Endothelial cell of umbilical vein (primary cell): Measurements from ENCODE around the gene TNS1.

Experiments
- EZH2 ChIP-seq: IDR thresholded peaks from 2 replicates; pipeline ENCODE4 v1.6.1; 2012; ENCODE audit warnings: borderline replicate concordance, low read depth, mild to moderate bottlenecking, moderate library complexity, low read length, inconsistent platforms; ENCODE audit not compliant: severe bottlenecking
- FOS ChIP-seq: IDR thresholded peaks from 2 replicates; pipeline ENCODE4 v1.6.1; 2011; ENCODE audit warnings: mild to moderate bottlenecking, low read length, moderate library complexity, borderline replicate concordance; ENCODE audit not compliant: insufficient read depth
- GATA2 ChIP-seq: IDR thresholded peaks from 2 replicates; pipeline ENCODE4 v1.7.0; 2011; ENCODE audit warnings: low read depth, mild to moderate bottlenecking, moderate library complexity, mixed read lengths, low read length; ENCODE audit not compliant: insufficient read length, insufficient read depth
- JUN ChIP-seq: IDR thresholded peaks from 2 replicates; pipeline ENCODE4 v1.6.1; 2011; ENCODE audit warnings: borderline replicate concordance, low read depth; ENCODE audit not compliant: insufficient read length, insufficient read depth
- POLR2A ChIP-seq: IDR thresholded peaks from 2 replicates; pipeline ENCODE4 v1.6.1; 2012; ENCODE audit warnings: low read depth, mild to moderate bottlenecking, control low read depth, low read length
- POLR2AphosphoS5 ChIP-seq: IDR thresholded peaks from 2 replicates; pipeline ENCODE4 v1.6.1; 2012; ENCODE audit warnings: low read depth, mild to moderate bottlenecking, control low read depth, low read length, moderate library complexity; ENCODE audit not compliant: insufficient read depth
- TF ChIP-seq, protein P1 (sequence below): IDR thresholded peaks from 2 replicates; pipeline ENCODE4 v1.6.1; 2011; ENCODE audit not compliant: insufficient read depth, insufficient read length
- TF ChIP-seq, protein P2 (sequence below), 2 donors: IDR thresholded peaks; 1 replicate in 1 of 2; 2 replicates in 1 of 2; pipeline ENCODE4 v1.5.1; 2011; ENCODE audit warnings: low read length in 2 of 2, mild to moderate bottlenecking in 2 of 2, moderate library complexity in 2 of 2, control low read depth in 1 of 2, inconsistent platforms in 1 of 2, low read depth in 1 of 2; ENCODE audit not compliant: insufficient read depth in 1 of 2; ENCODE audit errors: extremely low read depth in 1 of 2

DNA sequence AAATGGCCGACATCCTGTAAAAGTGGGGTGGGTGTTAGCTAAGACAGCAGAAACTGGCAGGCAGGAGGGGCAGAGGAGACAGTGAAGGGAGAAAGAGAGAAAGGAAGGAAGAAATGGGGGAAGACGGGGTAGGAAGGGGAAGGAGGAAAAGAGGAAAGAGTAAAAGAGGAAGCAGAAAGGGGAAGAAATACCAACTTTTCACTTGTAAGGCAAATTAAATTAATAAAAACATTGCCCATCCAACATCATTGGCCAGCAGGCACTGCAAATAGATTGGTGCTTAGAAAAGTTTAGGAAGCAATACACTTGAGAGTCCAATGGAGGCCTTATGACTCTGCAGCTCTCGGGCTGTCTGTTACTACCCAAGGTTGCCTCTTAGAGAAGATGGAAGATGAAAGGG, 116.7 kb downstream of the TNS1 start:
- TF ChIP-seq, protein P1, sequence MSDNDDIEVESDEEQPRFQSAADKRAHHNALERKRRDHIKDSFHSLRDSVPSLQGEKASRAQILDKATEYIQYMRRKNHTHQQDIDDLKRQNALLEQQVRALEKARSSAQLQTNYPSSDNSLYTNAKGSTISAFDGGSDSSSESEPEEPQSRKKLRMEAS = no peak
- TF ChIP-seq, protein P2, sequence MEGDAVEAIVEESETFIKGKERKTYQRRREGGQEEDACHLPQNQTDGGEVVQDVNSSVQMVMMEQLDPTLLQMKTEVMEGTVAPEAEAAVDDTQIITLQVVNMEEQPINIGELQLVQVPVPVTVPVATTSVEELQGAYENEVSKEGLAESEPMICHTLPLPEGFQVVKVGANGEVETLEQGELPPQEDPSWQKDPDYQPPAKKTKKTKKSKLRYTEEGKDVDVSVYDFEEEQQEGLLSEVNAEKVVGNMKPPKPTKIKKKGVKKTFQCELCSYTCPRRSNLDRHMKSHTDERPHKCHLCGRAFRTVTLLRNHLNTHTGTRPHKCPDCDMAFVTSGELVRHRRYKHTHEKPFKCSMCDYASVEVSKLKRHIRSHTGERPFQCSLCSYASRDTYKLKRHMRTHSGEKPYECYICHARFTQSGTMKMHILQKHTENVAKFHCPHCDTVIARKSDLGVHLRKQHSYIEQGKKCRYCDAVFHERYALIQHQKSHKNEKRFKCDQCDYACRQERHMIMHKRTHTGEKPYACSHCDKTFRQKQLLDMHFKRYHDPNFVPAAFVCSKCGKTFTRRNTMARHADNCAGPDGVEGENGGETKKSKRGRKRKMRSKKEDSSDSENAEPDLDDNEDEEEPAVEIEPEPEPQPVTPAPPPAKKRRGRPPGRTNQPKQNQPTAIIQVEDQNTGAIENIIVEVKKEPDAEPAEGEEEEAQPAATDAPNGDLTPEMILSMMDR (IDR thresholded peaks at IDR 0.05; ENCODE audit: extremely low read depth in 1 of 2, insufficient read depth in 1 of 2, low read depth in 1 of 2, low read length in 2 of 2) = no peak
- TF ChIP-seq POLR2AphosphoS5 = no peak
- TF ChIP-seq EZH2 = no peak
- TF ChIP-seq POLR2A = no peak
- TF ChIP-seq GATA2 = no peak
- TF ChIP-seq JUN = no peak
- no peak for TF ChIP-seq FOS
